Kidney epithelial cell (primary cell): Measurements from ENCODE around the gene DHX15. TPM values are rescaled to one million over a fixed set of nuclear protein-coding genes. Genes with fewer than 3 reads are reported as not detected.

Experiments used
- DNase-seq: peaks from one replicate; pipeline ENCODE4 v3.0.0-alpha.2; 2010; ENCODE audit warnings: low read depth
- H3K27me3 ChIP-seq: 2 replicates; pipeline ENCODE4 v1.6.0; 2011; ENCODE audit warnings: low read length; ENCODE audit not compliant: control insufficient read depth, insufficient read depth
- H3K36me3 ChIP-seq: 2 replicates; pipeline ENCODE4 v1.5.1; 2011; ENCODE audit warnings: low read length; ENCODE audit not compliant: control insufficient read depth, insufficient read depth
- H3K4me3 ChIP-seq: 2 replicates; pipeline ENCODE4 v1.5.1; 2011; ENCODE audit warnings: low read depth, mild to moderate bottlenecking, control low read depth, low read length
- total RNA-seq: library from RNA; depleted of rRNA; stranded (reverse); fragments of >200 nt; gene quantifications from 2 replicates; pipeline ENCODE4 v1.2.3, GENCODE V29; 2015
- TF ChIP-seq, protein P1 (sequence below): IDR thresholded peaks from 2 replicates; pipeline ENCODE4 v1.5.1; 2011; ENCODE audit warnings: mild to moderate bottlenecking, moderate library complexity, low read length, control low read depth, inconsistent platforms; ENCODE audit not compliant: insufficient read depth, poor library complexity, severe bottlenecking

Gene DHX15
- total RNA-seq, 1 donor from 2014 or later = 87.5 TPM

DNA sequence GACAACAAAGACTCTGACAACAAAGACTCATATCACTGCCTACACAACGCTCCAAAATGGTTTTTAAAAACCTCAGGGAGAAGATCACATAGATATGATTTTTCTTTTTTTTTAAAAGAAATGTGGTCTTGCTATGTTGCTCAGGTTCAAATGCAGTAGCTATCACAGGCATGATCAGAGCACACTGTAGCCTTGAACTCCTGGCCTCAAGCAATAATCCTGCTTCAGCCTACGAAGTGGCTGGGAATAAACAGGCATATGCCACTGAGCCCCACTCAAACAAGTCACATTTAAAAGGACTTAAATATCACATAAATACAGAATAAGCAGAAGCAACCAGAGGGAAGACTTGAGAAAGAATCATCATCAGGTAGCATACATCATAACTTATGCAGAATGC, 14.7 kb downstream of the DHX15 start:
- TF ChIP-seq, protein P1, sequence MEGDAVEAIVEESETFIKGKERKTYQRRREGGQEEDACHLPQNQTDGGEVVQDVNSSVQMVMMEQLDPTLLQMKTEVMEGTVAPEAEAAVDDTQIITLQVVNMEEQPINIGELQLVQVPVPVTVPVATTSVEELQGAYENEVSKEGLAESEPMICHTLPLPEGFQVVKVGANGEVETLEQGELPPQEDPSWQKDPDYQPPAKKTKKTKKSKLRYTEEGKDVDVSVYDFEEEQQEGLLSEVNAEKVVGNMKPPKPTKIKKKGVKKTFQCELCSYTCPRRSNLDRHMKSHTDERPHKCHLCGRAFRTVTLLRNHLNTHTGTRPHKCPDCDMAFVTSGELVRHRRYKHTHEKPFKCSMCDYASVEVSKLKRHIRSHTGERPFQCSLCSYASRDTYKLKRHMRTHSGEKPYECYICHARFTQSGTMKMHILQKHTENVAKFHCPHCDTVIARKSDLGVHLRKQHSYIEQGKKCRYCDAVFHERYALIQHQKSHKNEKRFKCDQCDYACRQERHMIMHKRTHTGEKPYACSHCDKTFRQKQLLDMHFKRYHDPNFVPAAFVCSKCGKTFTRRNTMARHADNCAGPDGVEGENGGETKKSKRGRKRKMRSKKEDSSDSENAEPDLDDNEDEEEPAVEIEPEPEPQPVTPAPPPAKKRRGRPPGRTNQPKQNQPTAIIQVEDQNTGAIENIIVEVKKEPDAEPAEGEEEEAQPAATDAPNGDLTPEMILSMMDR = no peak
- no peaks in the 10 kb centered on the region for H3K36me3 ChIP-seq
- no peaks in the 10 kb centered on the region for H3K27me3 ChIP-seq
- no peak overlapping the region for H3K4me3 ChIP-seq
- DNase-seq = no peak

DNA sequence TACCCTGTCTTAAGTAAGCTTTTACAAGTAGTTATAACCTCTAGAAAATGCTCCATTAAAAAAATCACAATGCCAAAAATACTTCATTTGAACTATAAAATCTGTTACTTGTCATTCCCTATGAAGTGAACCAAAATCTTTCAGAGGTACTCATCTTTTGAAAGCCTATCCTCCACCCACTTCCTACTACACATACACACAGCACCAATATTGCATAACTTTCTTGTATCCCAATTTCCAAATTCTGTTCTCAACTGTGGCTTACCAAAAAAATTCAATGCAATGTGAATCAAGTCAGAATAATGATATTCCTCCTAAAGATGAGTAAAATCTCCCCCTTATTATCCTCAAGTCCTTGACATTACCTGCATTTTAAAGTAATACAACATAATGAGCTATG, 15.9 kb downstream of the DHX15 start:
- H3K27me3 ChIP-seq = no peaks in the 10 kb centered on the region
- TF ChIP-seq, protein P1 = no peak
- no peaks in the 10 kb centered on the region for H3K36me3 ChIP-seq
- no peak for DNase-seq
- no peak overlapping the region for H3K4me3 ChIP-seq

DNA sequence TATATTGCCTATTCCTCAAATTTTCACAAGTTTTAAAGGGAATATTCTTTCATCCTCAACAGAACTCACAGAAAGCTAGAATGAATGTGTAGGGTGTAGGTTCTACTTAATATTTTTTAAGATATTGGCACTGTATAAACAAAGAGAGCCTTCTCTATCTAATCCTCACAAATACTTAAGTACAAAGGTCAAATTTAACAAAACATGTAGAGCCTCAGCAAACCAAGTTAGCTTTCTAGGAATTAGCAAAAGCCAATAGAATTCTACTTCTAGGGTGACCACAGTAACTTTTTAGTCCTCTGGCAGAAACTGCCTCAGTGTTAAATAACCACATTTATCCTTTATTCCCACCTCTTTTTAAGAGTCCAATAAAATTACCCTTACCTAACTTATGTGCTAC, 19.3 kb downstream of the DHX15 start:
- Histone ChIP-seq H3K27me3 (no peaks in the 10 kb centered on the region), H3K4me3 (no peak overlapping the region), H3K36me3 (no peaks in the 10 kb centered on the region)
- no peak for DNase-seq
- TF ChIP-seq, protein P1 = no peak

DNA sequence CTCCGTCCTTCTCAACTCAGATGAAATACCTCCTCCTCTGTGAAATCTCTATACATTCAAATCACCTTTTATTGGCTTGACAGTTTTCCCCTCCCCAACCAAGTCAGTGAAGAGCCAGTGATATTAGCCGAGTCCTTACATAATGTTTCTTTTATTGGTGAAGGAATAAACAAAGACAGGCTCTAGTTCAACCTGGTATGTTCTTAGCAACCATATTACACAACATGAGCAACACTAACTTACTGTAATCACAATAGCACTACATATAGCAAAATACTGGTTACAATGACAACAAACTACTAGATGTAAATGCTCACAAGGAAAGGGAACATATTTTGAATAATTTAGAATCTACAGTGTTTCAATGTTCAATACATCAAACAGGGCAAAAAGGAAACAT, 19.9 kb downstream of the DHX15 start:
- Histone ChIP-seq H3K4me3 (no peak overlapping the region), H3K27me3 (no peaks in the 10 kb centered on the region), H3K36me3 (no peaks in the 10 kb centered on the region)
- TF ChIP-seq, protein P1 = no peak
- DNase-seq = no peak

DNA sequence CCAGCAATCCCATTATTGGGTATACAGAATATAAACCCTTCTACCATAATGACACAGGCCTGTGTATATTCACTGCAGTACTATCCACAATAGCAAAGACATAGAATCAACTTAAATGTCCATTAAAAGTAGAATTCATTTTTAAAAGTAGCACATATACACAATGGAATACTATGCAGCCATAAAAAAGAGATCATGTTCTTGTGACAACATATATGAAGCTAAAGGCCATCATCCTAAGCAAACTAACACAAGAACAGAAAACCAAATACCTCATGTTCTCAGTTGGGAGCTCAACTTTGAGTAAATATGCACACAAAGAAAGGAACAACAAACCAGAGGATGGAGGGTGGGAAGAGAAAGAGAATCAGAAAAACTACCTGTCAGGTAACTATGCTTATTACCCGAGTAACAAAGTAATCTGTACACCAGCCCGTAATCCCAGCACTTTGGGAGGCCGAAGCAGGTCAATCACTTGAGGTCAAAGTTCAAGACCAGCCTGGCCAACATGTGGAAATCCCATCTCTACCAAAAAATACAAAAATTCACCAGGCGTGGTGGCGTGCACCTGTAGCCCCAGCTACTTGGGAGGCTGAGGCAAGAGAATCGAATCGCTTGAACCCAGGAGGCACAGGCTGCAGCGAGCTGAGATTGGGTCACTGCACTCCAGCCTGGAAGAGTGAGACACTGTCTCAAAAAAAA, 22.8 kb downstream of the DHX15 start:
- Histone ChIP-seq H3K27me3 (no peaks in the 10 kb centered on the region), H3K4me3 (no peak overlapping the region), H3K36me3 (no peaks in the 10 kb centered on the region)
- no peak for DNase-seq
- TF ChIP-seq, protein P1 = no peak

DNA sequence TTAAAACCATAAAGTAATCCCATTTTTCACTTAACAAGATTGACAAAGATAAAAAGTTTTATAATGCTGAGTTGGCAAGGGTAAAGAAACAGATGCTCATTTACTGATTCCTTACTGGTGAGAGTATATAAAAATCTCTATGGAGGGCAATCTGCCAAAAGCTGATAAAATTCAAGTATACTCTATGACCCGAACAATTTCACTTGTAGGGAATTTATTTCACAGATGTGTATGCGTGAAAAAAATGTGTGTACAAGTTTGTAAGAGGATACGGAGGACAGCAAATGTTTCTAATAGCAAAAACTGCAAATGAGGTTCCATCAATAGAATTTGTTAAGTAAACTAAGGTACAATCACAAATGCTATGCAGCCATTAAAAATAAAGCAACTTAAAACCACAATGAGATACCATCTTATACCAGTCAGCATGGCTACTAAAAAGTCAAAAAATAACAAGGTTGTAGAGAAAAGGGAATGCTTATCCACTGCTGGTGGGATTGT, 23.4 kb downstream of the DHX15 start:
- Histone ChIP-seq H3K27me3 (no peaks in the 10 kb centered on the region), H3K4me3 (no peak overlapping the region), H3K36me3 (no peaks in the 10 kb centered on the region)
- TF ChIP-seq, protein P1 = no peak
- no peak for DNase-seq
